Liver (tissue), 3 donors: Measurements from ENCODE around the gene MED25.

Experiments used
- CTCF ChIP-seq: fragments of 150-350 bp; IDR thresholded peaks from 2 replicates; pipeline ENCODE4 v1.5.1; 2017; ENCODE audit warnings: improper control_type of control experiment, low read depth, low read length; ENCODE audit not compliant: missing input control
- RAD21 ChIP-seq, 2 donors: IDR thresholded peaks; 2 replicates each; pipeline ENCODE4 v1.6.1; 2016; ENCODE audit warnings: antibody characterized with exemption in 2 of 2, mild to moderate bottlenecking in 2 of 2
- REST ChIP-seq: IDR thresholded peaks from 2 replicates; pipeline ENCODE4 v1.6.1; 2016; ENCODE audit warnings: antibody characterized with exemption, mild to moderate bottlenecking
- RXRA ChIP-seq, 2 donors: IDR thresholded peaks; 2 replicates each; pipeline ENCODE4 v1.6.1; 2017 to 2018; ENCODE audit warnings: antibody characterized with exemption in 2 of 2, mild to moderate bottlenecking in 1 of 2
- SP1 ChIP-seq: IDR thresholded peaks from 2 replicates; pipeline ENCODE4 v1.6.1; 2018; ENCODE audit warnings: antibody characterized with exemption, mild to moderate bottlenecking
- donor health status: healthy.
- donor health status: healthy.

GRCh38 chr19:49812452-49812996, 5.6 kb upstream of the MED25 start:
- TF ChIP-seq RAD21 (IDR thresholded peaks at IDR 0.05): no peak
- no peak for TF ChIP-seq RXRA (IDR thresholded peaks at IDR 0.05)
- TF ChIP-seq CTCF: no peak
- TF ChIP-seq SP1: no peak
- no peak for TF ChIP-seq REST
